GM12874 (cell line): ENCODE results near the gene PRKCH.

Source experiments
- TF ChIP-seq, protein P1 (sequence below): IDR thresholded peaks from 2 replicates; pipeline ENCODE4 v1.5.1; 2011; ENCODE audit warnings: low read depth, mild to moderate bottlenecking, control low read depth, low read length, moderate library complexity; ENCODE audit not compliant: insufficient read depth

Gene PRKCH

DNA sequence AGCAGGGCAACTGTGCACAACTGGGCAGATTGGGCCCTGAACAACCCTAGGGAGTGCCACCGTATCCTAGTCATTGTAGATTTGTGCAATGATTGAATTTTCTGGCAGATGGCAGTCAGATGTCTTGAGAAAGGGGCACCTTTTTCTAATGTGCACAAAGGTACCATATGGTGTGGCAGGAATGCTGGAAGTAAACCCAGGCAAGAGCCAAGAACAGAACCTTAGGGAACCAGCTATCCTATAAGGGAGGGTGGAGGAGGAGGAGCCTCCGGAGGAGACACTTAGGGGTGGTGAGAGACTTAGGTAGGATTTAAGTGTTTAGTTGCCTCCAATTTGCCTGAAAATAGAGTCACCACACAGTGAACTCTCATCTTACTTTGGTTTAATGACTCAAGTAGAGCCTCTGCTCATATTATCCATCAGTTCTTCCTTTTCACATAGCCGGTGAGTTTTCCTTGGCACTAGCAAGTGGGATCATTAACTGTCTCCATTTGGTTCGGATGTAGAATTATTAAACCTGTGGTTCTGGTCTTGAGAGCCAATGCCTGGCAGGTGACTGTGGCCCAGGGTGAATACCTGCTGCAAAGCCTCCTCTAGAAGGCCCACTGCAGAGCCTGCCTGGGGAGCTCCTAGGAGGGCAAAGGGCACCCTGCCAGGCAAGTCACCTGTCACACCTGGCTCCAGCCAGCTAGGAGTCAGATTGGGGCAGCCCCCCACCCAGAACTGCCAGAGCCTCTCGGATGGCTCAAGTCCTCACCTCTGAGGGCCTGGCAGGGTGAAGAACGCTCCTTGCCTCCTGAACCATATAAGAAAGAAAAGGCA is 189.6 kb downstream of the PRKCH start:
- TF ChIP-seq, protein P1, sequence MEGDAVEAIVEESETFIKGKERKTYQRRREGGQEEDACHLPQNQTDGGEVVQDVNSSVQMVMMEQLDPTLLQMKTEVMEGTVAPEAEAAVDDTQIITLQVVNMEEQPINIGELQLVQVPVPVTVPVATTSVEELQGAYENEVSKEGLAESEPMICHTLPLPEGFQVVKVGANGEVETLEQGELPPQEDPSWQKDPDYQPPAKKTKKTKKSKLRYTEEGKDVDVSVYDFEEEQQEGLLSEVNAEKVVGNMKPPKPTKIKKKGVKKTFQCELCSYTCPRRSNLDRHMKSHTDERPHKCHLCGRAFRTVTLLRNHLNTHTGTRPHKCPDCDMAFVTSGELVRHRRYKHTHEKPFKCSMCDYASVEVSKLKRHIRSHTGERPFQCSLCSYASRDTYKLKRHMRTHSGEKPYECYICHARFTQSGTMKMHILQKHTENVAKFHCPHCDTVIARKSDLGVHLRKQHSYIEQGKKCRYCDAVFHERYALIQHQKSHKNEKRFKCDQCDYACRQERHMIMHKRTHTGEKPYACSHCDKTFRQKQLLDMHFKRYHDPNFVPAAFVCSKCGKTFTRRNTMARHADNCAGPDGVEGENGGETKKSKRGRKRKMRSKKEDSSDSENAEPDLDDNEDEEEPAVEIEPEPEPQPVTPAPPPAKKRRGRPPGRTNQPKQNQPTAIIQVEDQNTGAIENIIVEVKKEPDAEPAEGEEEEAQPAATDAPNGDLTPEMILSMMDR = no peak

DNA sequence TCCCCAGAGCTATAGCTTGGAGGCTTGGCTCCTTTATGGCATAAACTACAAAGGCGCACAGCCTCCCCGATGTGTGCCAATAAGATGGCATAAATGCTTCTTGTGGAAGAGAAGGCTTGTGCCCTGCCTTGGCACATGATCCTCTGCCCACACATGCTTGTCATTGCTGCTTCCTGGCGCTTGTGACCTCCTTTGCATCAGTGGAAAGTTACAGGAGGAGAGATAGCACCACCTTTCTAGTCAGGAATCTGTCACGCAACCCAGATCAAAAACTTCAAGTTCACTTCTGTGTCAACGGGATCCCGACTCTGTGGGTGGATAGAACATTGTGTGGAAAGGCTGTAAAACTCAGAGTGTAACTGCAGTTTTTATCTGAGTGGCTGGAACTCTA is 190.2 kb downstream of the PRKCH start:
- TF ChIP-seq, protein P1 = no peak

DNA sequence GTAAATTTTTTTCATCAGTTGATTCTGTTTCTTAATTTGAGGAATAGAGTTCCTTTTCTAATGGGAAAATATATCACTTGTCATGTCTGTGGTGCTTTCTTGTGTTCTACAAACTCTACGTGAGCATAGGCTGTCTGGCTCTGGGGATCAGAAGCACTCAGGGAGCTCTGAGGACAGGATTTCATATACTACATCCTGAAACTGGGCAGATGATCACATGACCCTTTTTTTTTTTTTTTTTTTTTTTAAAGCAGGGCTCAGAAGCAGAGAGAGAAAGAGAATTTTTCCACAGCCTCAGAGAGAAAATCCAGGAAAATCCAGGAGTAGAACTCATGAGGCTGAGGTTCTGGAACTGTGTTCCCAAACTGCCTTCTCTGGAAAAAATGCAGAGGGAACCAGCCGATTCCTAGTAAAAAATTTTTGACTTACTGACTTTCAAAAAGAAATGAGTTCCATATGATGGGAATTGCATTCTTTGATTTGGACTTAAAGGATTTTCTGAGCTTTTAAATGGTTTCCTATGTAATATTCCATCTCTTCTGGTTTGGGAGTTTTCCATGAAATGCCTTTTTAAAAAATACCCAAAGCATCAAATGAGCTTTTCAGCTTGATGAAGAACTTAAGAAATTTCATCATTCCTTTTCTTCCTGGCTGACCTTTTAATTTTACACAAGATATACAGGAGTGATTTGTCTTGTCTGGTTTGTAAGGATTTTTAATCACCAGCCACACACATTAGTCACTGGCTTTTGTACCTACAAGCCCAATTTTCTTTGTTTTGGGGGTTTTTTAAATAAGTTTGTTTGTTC is 190.9 kb downstream of the PRKCH start:
- TF ChIP-seq, protein P1 = no peak

DNA sequence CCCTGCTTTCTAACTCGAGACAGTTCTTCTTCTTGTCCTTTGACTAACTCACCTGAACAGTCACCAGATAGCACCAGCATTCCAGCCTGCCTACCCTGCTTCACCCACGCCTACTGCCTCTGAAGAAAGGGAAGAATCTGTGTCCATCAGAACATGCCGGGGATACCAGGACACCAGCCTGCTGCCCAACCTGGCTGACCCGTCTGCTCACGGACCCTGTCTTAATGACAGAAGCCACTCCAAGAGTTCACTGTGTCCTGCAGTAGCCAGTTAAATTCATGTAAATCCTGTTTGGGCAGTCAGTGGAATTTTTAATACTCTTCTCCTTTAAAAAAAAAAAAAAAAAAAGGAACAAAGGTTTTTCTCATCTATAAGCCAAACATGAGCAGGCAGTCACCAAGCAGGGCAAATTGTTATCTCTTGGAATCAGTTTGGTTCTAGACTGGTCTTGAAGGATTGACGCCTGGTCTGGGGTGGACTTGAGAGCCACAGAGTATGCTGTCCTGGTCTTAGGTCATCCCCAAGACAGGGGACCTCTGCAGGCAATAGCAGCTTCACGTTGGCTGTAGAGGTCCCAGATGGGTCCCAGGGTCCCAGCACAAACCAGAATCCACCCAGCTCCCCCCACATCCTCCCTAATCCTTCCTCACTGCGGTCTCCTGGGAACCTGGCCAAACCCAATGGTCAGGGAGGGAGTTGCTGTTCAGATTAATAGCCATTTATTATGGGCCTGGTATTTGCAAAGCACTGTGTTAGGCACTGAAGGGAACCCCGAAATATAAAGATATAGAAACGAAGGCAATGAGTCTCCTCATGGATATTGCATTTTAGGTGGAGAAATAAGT is 192.8 kb downstream of the PRKCH start:
- TF ChIP-seq, protein P1 = no peak

DNA sequence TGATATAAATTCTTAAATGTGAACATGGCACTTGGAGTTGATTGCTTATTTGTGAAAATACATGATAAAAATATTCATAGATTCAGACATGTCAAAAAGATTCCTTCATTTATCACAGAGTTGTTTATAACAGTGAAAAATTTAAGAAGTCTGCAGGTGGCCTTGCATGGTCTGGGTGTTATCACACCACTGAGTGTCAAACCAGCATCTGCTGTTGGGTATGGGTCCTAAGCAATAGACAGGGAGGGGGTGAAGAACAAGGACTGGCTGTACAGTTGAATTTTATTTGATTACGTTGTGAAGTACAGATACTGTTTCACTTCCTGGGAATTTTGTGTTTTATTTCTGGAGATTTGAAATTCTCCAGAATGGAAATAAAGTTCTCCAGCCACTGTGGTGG is 193.5 kb downstream of the PRKCH start:
- TF ChIP-seq, protein P1 = no peak

DNA sequence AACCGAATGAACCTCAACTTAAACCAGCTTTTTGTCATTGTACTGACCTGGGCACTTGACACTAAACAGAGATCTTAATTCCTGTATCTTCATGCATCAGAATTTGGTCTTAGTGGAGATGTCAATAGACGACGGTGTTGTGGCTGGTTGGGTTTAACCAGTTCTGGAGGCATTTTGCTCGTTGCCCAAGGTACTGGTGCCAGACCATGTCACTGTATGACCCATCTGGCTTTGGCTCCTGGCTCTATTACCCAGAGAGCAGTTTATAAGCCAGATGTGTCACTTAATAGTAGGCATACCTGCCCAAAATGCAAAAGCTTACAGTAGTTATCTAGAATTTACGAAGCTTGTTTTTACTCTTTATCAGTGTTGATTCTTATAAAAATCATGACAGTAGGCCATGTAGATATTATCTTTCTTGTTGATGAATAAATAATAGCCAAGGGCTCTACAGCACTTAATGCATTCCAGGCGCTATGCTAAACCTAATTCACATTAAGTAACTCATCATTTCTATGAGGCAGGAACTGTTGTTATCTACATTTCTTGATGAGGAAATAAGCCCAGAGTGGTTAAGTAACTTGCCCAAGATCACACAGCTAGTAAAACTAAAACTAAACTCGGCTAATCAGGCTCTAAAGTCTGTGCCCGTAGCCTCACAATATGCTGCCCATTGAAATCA is 194.2 kb downstream of the PRKCH start:
- TF ChIP-seq, protein P1 = no peak
